ENCODE data around the gene WWC2.

WWC2 gene

DNA sequence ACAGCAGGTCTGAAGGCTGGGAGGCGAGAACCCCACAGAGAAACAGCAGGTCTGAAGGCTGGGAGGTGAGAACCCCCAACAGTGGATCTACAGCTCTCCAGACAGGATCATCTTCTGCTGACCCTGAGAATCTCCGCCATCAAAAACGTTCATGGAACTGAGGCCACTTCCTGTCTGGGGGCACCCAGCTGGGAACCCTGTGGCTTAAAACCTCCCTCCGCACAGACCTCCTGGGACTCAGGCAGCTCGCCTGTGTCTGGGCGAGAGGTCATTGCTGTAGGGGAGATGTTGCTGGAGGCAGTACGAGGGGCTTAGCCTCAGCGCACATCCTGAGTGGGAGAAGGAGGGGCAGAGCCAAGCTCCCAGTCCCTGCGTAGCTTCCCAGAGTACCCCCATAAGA, 238.3 kb downstream of the WWC2 start:
- no peak for DNase-seq

DNA sequence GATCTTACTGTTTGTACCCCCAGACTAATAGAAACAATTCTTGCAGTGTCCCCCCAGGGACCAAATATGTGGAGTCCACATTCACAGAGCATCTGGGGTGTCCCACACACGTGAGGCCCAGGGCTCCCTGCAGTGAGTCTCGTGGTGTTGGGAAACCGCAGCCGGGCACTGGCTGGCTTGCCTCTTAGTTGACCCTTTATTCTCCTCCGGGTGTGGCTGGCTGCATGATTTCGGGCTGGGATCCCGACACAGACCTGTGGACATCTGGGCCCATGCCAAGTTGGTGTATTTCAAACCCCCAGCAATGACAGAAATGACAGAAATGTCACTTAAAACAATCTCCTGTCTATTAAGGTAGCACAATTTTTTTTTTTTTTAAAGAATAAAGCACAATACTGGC, 238.8 kb downstream of the WWC2 start:
- DNase-seq, result no peak

DNA sequence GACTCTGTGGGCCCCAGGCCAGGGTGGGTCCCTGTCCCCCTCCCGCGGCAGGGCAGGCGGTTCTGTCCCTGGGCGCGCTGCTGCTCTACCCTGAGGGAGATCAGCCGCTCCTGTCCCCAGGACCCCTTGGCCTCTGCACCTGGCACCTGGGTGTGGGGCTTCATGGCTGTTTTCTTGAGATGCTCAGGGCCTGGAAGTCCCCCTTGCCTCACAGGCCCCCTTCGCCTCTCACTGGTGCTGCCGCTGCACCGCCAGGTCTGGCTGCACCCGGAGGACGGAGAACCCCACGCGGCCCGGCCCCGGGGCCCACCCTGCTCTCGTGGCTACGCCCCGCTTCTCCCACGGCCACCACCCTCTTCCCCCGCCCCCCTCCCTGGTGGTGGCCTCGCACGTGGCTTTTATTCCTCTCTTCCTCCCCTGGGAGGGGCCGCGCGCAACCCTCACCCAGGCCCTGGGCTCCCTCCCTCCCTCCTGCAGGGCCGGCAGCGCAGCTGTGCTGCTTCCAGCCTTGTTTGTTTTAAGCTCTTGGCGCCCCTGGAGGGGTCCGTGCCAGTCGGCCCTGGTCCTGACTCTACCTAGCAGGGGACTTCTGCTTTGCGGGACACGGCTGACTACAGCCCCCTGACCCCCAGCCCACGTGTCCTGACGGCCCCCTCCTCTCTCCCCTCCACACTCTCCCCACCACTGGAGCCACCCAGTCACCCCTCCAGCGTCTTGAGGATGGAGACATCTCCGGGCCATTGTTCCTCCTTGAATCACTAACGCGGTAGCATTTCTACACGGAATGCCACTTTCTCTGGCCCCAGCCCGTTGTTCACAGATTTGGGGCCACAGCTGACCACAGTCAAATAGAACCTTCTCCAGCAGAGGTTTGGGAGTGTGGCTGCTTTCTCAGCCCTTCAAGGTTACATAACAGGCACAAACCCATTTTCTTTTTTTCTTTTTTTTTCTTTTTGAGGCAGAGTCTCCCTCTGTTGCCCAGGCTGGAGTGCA, 243.8 kb downstream of the WWC2 start:
- peak; percentile 24 for DNase-seq

DNA sequence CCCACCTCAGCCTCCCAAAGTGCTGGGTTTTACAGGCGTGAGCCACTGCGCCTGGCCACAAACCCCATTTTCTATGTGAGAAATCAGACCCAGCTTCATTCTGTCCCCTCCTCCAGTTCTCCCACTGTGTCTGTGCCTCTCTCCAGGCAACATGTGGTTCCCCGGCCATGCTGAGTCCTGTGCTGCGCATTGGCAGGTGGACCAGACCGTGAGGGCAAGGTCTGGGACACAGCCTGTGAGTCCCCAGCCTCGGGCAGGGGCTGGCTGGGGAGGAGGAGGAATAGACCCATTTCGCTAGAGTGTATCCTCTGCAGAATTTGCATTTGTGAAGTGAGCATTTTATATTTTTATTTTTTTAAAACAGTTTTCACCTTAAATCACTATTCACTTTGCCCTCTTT, 244.7 kb downstream of the WWC2 start:
- no peak for DNase-seq

DNA sequence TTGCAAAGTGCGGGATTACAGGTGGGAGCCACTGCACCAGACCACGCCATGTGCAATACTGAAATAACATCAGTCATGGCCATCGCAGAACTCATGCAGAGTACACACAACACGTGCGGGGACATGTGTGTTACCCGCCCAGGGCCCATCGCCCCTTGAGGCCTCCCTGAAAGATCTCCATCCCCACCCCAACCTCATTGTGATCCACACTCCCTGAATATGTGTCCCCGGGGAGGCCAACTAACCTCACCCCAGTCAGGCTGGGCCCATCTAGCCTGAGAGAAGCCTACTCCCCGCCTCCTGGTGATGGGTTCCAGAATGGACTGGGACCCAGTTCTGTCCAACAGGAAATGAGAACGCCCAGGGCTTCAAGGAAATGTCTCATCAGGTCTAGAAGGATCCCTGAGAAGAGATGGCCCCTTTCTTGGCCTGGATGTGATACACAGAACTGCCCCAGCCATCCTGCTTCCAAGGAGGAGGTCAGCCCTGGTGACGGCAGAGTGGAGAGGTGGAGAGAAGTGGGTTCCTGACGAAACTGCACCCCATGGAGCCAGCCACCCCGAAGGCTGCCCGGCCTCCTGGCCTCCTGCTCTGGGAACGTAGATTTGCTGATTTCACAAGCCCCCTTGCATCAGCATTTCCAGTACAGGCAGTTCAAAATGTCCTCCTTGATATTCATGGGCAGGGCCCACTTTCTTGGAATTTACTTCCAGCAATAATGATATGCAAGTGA, 245.6 kb downstream of the WWC2 start:
- DNase-seq, result no peak

DNA sequence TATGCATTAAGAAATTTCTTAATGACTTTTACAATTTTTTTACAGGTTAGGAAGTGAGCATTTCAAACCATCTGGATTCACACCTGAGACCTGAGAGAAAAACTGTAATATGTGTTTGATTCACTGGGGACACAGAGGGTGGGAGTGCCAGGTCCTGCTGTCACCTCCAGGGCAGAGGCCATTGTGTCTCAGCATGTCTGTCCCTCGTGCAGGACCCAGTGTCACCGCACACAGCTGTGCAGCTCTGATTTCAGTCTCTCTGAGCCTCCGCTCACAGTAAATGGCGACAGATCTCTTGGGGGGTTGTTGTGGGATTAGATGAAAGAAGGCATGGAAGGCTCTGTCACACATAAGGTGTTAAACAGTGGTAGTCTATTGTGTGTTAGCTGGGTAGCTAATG, 246.2 kb downstream of the WWC2 start:
- DNase-seq, result no peak

DNA sequence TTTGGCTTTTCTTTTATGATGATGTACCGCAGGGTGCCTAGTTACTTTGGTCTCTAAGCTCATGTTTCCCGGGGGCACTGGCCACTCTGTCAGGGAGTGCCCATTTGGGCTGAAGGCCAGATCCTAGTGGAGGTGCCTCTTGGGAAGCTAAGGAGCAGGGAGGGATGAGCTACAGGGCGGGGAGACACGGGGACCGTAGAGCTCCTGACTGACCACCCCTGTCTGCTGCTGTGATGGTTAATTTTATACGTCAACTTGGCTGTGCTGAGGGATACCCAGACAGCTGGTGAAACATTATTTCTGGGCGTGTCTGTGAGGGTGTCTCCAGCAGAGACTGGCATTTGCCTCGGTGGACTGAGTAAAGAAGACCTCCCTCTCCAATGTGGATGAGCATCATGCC, 248.1 kb downstream of the WWC2 start:
- no peak for DNase-seq

DNA sequence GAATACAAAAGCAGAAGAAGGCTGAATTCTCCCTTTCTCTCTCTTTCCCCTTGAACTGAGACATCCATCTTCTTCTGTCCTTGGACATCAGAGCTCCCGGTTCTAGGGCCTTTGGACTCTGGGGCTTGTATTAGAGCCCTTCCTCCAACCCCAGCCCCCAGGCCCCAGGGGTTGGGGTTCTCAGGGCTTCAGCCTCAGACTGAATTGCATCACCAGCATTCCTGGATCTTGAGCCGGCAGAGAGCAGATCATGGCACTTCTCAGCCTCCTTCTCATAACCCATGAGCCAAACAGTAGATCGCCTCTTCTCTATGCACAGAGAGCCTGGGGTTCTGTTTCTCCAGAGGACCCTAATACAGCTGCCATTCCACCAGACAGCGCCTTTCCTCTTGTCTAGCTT, 248.5 kb downstream of the WWC2 start:
- DNase-seq, result no peak

DNA sequence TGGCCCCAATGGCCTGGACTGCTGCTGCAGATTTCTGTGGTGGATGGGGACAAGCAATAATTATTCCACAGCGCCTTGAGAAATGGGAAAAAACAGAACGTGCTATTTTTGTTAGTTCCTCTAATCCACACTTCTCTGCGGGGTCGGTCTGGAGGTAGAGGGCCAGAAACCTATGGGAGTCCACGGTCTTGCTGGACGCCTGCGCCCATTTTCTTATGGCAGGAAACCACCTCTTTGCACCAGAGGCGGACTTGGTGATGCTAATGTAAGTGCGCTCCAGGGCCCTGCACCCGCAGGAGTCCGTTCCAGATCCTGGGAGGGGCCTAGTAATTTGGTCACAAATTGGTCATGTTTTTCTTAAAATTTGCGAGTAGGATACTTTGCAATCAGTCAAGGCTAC, 249.1 kb downstream of the WWC2 start:
- peak; percentile 21 for DNase-seq

DNA sequence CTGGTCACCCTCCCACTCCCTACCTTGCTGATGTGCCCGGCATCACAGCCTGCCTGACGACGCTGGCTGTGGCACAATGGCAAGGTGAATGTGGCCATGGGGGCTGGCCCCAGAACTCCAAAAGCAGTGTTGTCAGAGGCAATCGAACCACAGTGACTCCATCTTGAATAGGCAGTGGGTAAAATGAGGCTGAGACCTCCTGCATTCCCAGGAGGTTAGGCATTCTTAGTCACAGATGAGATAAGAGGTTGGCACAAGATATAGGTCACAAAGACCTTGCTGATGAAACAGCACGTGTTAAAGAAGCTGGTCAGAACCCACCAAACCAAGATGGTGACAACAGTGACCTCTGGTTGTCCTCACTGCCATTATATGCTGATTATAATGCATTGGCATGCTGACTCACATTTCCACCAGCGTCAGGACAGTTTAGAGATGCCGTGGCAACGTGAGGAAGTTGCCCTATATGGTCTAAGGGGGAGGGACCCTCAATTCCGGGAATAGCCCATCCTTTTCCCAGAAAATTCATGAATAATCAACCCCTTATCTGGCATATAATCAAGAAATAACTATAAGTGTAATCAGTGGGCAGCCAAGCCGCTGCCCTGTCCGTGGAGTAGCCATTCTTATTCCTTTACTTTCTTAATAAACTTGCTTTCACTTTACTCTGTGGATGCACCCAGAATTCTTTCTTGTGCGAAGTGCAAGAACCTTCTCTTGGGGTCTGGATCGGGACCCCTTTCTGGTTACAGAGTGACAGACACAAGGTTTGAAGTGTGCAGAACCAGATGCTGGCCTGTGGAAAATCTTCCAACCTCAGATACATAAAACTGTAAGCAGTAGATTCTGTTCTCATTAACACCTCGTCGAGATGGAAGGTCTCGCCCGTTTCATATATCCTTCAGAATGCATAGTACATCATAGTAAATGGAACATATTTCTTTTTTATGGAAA, 249.9 kb downstream of the WWC2 start:
- peak; percentile 93 for DNase-seq

DNA sequence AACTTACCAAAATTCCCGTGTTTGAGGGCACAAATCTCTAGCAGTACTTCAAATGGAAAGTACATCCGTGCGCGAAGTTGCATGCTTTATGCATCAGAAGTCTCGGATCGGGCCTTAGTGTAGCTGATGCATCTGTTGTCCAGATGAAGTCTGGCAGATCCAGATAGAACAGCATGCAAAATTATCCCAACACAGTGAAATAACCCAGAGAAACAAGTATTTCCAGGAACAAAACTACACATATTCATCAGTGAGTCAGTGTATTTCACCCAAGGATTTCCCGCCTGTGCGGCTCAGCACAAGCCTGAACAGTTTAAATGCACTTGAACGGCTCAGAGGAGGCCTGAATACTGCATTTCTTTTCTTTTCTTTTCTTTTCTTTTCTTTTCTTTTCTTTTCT, 250.6 kb downstream of the WWC2 start:
- no peak for DNase-seq

DNA sequence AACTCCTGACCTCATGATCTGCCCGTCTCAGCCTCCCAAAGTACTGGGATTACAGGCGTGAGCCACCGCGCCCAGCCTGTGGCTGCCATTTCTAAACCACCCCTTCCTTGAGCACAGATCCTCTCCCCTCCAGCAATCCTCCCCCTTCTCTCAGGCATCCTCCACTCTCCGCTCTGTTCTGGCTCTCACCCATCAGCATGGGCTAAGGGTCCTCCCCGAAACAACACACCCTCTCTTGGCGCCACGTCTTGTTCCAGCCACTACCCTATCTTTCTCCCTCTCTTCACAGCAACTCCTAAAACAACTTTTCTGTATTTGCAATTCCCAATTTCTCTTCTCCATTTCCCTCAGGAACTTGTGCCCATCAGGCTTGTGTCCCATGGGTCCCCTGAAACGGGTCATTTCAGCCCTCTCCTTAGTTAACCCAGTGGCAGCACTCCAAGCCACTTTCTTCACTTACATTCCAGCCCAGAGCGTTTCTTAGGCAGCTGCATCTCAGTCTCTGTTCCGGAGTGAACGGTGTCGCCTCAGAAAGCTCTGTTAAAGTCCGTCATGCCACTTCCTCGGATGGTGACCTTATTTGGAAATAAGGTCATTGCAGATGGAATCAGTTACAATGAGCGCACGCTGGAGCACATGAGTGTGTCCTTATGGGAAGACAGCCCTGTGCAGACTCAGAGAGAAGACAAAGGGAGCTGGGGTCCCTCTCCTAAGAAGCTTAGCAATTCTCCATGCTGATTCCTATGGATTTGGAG, 251.4 kb downstream of the WWC2 start:
- no peak for DNase-seq

DNA sequence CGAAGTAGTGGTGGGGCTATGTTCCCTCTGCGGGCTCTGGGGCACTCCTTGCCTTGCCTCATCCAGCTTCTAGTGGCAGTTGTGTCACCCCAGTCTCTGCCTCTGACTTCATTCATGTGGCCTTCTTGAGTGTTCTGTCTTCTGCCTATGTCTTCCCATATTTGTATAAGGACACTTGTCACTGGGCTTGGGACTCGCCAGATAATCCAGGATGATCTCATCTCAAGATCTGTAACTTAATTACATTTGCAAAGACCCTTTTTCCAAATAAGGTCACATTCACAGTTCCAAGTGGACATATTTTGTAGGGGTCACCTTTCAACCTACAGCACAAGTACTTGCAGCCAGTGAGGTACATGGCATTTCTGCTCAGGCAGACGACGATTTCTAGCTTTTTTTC, 253.5 kb downstream of the WWC2 start:
- DNase-seq, result no peak

DNA sequence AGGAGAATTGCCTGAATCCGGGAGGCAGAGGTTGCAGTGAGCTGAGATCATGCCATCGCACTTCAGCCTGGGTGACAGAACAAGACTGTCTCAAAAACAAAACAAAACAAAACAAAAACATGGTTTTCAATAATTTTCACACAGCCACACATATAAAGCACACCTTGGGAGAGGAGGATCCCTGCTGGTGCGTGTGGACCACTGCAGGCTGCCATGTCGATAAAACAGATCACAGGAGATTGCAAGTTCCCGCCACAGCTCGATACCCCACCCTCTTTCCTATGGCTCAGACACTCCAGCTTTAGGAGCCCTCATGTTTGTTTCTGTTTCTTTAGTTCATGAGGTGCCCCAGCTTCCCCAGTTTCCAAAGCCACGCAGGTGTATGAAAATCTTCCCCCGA, 254.5 kb downstream of the WWC2 start:
- DNase-seq, result no peak

DNA sequence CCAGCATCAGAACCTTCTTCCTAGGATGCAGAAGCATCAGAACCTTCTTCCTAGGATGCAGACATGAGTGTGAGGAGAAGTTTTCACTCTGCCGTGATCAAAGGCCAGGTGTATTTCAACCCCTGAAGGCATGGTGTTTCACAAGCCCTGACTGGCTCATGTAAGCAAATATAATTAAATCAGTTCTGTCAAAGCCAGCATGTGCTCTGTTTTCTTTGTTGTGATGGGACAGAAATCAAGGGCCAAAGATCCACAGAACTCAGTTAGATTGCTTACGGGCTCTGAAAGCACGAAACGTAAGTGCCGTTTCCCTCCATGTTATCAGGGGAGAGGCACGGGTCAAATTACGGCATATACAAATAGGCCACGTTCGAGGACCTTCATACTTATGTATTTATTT, 255.2 kb downstream of the WWC2 start:
- no peak for DNase-seq

DNA sequence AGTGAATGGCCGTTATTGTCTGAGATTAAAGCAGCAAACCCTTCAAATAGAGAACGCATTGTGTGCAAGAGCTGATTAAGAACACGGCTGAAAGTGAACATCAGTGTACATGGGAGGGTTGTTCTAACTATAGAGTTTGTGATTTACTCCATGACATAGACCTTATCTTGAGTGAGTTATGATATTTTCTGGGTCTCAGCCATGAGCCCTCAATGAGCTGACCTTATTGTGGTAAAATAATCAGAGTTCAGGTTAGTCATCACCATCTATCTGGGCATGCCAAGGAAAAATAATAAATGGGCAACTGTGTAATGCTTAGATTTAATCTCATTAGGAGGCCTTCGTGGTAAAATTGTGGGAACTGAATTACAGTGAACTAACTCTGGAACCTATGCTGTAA, 256.3 kb downstream of the WWC2 start:
- DNase-seq, result no peak

DNA sequence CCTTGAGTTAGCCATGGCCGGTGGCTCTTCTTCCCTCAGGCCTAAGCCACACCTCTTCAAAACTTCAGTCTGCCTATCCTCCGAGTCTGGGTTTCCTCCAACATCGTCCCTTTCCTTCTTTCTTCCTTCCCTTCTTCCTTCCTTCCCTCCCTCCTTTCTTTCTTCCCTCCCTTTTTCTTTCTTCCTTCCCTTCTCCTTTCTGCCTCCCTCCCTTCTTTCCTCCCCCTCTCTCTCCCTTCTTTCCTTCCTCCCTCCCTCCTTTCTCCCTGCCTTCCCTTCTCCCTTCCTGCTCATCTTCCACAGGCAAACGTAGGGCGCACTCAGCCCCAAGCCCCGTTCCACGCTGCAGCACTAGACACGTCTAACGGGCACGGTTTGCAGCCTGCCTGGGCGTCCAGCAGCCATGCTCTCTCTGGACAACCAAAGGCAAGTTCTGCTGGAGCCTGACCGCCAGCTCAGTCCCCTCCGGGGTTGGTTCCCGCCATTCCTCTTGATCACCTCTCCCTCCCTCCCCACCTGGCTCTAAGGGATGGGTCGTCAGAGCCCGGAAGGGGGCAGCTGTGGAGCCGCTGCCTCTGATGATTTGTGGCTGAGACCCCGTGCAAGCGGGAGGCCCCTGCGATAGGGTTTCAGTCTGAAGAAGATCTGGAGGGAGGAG, 257.2 kb downstream of the WWC2 start:
- DNase-seq, result no peak

DNA sequence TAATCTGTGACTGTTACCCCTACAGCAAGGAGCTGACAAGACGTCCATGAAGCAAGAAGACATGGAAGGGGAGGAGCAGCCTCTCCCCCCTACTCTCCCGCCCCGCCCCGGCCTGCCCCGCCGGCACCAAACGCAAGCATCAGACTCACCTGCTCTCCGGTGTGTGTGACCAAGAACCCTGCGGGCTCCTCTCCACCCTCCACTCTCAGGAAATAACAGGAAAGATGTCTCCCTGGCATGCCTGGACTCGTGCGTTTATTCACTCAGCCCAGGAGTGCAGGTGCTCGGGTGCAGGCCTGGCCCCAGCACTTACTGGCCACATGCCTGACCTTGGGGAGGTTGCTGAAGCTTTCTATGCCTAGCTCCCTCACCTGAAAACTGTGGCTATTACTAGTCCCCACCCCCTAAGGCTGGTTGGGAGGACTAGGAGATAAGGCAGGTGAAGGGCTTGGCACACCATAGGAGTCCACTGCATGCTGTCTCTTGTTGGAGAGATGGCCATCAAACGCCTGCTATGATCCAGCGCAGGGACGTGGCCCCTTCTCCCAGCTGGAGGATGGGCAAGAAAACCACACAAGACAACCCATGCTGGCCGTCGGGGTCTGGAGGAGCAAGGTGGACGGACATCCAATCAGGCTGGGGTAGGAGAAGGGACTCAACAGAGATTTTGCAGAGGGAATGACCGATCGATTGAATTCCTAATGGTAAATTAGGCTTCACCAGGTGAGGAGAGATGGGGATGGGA, 258.0 kb downstream of the WWC2 start:
- no peak for DNase-seq

DNA sequence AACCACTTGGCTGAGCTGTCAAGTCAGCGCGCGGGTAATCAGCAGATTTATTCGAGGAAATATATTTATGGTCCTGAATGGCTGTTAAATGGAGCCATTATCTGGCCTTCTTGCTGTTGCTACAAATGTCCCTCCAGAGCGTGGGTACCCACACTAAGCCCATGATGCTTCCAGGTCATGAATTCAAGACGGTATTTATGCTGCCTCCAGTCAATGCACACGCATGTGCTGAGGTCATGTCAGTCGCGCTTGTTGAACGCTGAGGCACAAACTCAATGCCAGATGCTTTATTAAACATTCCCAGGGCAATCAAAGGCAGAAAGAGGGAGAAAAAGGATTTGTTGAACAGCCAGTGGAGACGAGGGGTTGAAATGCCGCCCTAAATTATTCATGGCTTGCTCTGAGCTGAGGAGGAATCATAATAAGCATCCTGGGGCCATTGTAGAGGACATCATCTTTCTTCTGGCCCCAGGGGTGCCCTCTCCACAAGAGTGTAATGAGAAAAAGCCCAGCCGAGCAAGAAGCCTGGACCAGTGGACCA, 259.2 kb downstream of the WWC2 start:
- no peak for DNase-seq

DNA sequence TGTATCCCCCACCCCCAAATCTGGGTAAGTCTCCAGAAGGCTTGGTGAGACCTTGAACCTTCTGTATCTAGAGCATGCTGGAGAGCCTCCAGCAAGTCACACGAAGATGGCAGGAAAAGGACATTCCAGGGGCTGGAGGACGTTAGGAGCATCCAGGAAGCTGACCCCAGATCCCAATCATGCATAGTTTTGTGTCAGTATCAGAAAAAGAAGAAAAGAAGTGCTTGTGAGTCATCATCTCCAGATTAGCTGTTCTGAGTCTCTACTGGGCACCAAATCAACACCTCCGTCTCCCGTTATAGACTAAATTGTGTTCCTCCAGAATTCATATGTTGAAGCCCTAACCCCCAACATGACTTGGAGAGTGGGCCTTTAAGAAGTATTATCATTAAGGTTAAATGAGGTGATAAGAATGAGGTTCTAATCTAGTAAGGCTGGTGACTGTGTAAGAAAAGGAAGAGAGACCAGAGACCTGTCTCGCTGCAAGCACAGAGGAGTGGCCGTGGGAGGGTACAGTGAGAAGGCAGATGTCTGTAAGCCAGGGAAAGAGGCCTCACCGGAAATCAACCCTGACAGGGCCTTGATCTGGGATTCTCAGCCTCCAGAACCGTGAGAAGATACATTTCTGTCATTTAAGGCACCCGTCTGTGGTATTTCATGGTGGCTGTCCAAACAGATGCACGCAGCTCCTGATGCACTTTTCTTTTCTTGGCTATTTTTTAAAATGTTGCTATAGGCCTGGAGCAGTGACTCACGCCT, 261.3 kb downstream of the WWC2 start:
- DNase-seq, result peak; percentile 21
